ENCODE measurements around the gene APPBP2.

- TF ChIP-seq, protein P1, sequence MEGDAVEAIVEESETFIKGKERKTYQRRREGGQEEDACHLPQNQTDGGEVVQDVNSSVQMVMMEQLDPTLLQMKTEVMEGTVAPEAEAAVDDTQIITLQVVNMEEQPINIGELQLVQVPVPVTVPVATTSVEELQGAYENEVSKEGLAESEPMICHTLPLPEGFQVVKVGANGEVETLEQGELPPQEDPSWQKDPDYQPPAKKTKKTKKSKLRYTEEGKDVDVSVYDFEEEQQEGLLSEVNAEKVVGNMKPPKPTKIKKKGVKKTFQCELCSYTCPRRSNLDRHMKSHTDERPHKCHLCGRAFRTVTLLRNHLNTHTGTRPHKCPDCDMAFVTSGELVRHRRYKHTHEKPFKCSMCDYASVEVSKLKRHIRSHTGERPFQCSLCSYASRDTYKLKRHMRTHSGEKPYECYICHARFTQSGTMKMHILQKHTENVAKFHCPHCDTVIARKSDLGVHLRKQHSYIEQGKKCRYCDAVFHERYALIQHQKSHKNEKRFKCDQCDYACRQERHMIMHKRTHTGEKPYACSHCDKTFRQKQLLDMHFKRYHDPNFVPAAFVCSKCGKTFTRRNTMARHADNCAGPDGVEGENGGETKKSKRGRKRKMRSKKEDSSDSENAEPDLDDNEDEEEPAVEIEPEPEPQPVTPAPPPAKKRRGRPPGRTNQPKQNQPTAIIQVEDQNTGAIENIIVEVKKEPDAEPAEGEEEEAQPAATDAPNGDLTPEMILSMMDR (IDR thresholded peaks at IDR 0.05), result no peak
- no peak for TF ChIP-seq EP300 (IDR thresholded peaks at IDR 0.05)
- no peak for TF ChIP-seq POLR2A (IDR thresholded peaks at IDR 0.05; ENCODE audit: low read depth)
Measured at GRCh38 chr17:60403962-60404361, 122.1 kb downstream of the APPBP2 start.

All from esophagus muscularis mucosa (tissue), 4 donors.